ENCODE results near the gene KCNT2. TPM values are rescaled to one million over a fixed set of nuclear protein-coding genes. Genes with fewer than 3 reads are reported as not detected.
"Not testable (repeated sequence)": the region's sequence is repeated elsewhere in the genome, so short reads cannot be mapped to it uniquely, and the experiment has no call there.

The KCNT2 gene
- total RNA-seq, 4 donors from 2014 or later = 1.6 to 20.9 (median 8.9) TPM

DNA sequence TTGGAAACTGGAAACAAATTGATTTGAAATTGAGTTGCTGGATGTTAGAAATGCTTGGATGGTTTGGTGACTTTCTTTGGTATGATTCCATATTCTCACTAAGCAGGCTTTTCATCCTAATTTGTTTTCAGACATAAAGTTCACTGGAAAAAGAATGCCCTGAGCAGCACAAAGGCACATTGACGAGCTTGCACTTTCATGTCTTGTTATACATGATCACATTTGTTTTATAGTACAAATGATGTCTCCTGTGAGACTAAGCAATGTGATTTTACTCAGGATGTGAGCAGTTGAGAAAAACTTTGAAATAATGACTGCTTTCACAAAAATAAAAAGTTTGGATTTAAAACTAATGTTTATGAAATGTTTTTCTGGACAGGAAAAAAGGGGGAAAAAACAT is 63.6 kb downstream of the KCNT2 start:
- TF ChIP-seq, protein P1, sequence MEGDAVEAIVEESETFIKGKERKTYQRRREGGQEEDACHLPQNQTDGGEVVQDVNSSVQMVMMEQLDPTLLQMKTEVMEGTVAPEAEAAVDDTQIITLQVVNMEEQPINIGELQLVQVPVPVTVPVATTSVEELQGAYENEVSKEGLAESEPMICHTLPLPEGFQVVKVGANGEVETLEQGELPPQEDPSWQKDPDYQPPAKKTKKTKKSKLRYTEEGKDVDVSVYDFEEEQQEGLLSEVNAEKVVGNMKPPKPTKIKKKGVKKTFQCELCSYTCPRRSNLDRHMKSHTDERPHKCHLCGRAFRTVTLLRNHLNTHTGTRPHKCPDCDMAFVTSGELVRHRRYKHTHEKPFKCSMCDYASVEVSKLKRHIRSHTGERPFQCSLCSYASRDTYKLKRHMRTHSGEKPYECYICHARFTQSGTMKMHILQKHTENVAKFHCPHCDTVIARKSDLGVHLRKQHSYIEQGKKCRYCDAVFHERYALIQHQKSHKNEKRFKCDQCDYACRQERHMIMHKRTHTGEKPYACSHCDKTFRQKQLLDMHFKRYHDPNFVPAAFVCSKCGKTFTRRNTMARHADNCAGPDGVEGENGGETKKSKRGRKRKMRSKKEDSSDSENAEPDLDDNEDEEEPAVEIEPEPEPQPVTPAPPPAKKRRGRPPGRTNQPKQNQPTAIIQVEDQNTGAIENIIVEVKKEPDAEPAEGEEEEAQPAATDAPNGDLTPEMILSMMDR (IDR thresholded peaks at IDR 0.05) = no peak
- DNase-seq (ENCODE audit: low spot score) = no peak
- no peak for ATAC-seq (ENCODE audit: low FRiP score)

DNA sequence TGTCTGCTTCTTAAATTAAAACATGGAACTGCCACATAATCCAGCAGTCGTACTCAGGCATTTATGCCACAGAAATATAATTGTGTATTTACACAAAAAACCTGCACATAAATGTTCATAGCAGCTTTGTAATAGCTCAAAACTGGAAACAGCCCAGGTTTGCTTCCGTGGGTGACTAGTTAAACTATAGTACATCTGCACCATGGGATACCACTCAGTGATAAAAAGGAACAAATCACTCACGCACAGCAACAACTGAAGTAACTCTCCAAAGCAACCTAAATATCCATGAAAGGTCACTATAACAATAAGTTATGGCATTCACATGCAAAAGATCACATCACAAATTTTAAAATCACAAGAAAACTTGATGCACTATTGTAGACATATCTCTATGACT is 64.4 kb downstream of the KCNT2 start:
- no peak for DNase-seq (ENCODE audit: low spot score)
- ATAC-seq (ENCODE audit: low FRiP score) = no peak
- TF ChIP-seq, protein P1 (IDR thresholded peaks at IDR 0.05) = no peak

DNA sequence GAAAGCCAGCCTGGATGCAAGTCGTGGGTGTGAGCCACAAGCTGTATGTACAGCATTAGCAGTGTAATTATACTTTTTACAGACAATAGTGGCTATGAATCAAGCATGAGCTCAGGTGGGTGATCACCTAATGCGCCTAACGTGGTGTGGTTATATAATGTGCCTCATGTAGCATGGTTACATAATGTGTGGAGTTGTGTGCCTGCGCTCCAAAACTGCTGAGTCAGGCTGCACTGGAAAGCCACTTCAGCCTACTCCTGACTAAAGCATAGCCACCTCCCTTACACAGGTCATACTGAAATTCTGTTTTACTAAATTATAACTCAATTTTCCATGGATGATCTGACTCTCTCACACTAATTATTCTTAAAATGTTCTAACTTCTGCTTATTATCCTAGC is 69.8 kb downstream of the KCNT2 start:
- TF ChIP-seq, protein P1 (IDR thresholded peaks at IDR 0.05) = no peak
- ATAC-seq (ENCODE audit: low FRiP score) = no peak

DNA sequence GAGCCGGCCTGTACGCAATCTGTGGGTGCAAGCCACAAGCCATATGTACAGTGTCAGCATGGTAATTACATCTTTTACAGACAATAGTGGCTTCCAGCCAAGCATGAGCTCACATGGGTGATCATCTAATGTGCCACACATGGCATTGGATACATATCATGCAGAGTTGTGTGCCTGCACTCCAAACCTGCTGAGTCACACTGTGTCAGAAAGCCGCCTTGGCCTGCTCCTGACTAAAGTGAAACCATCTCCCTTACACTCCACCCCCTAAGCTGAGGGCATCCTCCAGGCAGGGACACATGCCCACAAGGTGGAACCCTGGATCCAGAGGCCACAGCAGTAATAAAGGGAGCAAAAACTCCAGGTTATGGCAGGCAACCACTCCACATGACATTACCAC is 72.5 kb downstream of the KCNT2 start:
- ATAC-seq (ENCODE audit: low FRiP score) (no peak), DNase-seq (ENCODE audit: low spot score) (no peak)

More for the DNA sequence above, 69.8 kb downstream of the KCNT2 start:
- no peak for DNase-seq (ENCODE audit: low spot score)

DNA sequence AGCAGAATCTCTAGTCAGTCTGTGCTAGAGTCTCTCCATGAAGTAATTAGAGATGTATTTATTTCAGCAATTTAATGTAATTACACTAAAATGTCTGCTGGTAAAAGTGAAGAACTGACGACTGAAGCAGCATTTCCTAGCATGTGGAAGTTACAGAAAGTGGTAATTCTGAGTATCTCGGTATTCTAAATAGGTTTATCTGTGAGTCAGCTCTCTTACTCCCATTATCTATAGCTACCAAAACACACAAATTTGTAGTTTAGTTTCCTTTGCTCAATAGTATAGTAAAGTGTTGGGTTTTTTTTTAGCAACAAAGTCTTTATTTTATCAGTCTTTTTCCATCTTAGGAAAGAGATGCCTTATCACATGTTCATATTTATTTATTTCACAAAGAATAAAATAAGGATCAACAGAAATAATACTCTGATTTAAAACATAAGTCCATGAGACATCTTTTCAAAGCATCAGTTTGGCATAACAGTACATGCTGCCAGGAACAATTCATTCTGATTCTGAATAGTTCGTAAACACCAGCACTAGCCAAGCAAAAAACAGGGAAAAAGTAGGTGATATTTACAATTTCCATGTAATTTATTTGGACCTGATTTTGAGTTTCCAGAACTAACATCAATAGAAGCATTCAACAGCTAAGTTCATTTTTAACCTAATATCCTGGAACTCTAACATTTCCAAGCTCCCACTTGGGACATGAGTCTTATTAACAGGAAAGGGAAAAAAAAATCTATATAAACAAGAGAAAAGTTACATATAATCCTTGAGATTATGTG is 76.3 kb downstream of the KCNT2 start:
- TF ChIP-seq, protein P1 (IDR thresholded peaks at IDR 0.05) = no peak
- ATAC-seq (ENCODE audit: low FRiP score) = no peak
- DNase-seq (ENCODE audit: low spot score) = no peak

More for the DNA sequence above, 72.5 kb downstream of the KCNT2 start:
- TF ChIP-seq, protein P1 (IDR thresholded peaks at IDR 0.05) = no peak

DNA sequence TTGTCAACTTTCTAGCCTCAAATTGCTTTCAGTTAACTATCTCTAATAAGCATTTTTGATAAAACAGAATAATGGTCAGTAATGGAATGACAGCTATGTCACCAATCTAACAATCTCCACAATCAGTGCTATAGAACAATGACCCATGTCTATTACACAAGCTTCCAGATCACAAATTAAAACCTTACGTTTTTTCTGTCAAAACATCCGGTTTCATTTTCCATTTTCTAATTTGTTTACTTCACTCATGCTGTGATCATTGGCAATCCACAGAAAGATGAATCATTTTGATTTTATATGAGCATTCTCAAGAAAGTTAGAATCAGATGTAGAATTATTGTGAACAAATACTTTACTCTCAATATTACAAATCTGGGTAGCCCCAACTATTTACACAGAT is 80.3 kb downstream of the KCNT2 start:
- no peak for DNase-seq (ENCODE audit: low spot score)
- TF ChIP-seq, protein P1 (IDR thresholded peaks at IDR 0.05) = no peak
- ATAC-seq (ENCODE audit: low FRiP score) = no peak

DNA sequence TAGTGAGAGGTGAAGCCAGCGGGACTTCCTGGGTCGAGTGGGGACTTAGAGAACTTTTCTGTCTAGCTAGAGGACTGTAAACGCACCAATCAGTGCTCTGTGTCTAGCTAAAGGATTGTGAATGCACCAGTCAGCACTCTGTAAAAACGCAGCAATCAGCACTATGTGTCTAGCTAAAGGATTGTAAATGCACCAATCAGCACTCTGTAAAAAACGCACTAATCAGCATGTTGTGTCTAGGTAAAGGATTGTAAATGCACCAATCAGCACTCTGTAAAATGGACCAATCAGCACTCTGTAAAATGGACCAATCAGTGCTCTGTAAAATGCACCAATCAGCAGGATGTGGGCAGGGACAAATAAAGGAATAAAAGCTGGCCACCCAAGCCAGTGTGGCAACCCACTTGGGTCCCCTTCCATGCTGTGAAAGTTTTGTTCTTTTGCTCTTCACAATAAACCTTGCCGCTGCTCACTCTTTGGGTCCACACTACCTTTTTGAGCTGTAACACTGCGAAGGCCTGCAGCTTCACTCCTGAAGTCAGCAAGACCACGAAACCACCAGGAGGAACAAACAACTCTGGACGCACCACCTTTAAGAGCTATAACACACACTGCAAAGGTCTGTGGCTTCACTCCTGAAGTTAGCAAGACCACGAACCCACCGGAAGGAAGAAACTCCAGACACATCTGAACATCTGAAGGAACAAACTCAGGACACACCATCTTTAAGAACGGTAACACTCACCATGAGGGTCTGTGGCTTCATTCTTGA is 85.5 kb downstream of the KCNT2 start:
- not testable (repeated sequence) for DNase-seq (ENCODE audit: low spot score); ATAC-seq (ENCODE audit: low FRiP score)
